MV-4-11 (cell line): ENCODE data around the gene TTC1.
"Not testable (repeated sequence)": the region's sequence is repeated elsewhere in the genome, so short reads cannot be mapped to it uniquely, and the experiment has no call there.

Source experiments
- DNase-seq: peaks from one replicate; lab custom pipeline; 2025; lab: John Stamatoyannopoulos, UW

TTC1 gene

GRCh38 chr5:160008877-160009590 lies at the start of gene TTC1:
TSS of gene TTC1 (plus strand) at chr5:160009139. CDS start at chr5:160010529, 1,390 bp downstream.
- DNase-seq: peak; percentile 99

DNA sequence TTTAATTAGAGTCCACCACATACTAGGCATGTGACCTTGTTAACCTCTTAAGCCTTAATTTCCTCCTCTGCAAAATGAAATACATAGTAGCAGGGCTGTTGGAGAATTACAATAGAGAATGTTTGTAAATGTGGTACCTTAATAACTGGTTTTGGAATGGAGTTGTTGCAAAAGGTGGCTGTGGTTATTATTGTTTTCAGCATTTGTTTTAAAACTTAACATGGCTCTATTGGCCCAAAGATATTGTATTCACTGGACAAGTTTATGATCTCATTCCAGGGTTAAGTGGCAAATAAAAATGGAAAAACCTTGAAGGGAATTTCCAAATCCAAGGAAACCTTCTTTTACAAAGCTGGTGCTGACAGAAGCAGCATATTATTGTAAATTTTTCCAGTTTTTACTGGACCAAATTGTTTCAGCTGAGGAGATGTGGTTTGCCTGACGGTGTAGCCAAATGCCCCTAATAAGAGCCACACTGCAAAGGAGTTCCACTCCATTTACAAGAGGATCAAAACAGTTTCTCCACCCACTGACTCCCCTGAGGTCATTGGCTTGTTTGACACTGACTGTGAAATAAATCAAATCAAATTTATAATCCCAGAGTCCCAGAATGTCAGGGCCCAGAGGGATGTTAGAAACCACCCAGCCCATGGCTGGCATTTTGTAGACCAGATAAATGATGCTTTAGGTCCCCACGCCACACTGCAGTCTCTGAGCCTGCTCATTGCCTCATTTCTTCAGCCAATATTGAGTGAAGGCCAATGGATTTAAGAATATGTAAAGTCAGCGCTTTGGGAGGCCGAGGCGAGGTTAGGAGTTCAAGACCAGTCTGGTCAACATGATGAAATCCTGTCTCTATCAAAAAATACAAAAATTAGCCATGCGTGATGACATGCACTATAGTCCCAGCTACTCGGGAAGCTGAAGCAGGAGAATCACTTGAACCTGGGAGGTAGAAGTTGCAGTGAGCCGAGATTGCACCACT lies 47.5 kb upstream of the TTC1 start:
- no peak for DNase-seq

DNA sequence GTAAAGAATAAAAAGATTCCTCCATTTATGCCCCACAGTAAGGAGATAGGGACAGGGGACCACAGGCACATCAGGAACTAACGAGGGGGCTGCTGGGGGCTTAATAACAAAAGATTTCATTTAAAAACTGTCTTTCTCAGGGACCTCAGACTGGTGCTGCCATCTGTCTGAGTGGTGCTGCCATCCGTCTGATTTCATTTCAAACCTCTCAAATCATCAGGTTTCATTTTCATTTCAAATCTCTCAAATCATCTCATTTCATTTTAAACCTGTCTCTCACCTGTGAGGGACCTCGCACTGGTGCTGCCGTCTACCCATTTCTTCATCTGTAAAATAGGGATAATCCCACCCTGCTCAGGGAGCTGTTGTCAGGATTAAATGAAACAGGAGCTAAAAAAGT lies 46.7 kb upstream of the TTC1 start:
- DNase-seq: no peak

GRCh38 chr5:159963935-159964334 lies 45.0 kb upstream of the TTC1 start:
- DNase-seq: no peak

DNA sequence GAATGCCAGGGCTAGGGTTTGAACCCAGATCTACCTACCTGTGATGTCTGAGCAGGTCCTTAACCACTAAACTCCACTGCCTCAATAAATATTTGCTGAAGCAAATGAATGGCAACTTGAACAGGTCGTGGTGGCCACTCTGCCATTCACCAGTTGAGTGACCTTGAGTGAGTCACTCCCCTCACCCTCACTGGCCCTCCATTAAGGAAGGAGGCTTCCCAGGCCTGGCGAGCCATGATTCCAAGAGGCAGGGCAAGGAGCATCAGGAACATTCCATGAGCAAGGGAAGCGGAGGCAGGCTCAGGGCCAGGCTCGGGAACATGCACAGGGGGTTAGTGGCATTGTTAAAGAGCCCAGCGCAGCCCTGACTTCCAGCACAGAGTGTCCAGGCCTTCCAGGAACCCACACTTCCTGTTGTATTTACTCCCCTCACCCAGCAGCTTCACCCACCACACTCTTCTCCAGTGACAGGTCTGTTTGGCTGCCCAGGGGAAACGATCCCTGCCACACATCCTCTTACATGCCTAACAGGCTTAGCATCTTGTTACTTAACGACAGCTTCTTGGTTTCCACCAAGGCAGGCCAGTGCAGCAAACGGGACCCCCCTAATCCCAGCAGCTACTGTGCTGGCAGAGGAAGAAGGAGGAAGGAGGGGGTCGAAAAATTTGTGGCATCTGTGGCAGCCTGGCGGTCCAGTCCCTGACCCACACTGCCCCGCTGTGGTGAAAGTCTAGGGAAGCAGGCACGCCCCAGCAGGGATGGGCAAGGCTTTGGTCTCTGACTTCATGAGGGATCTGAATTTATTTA lies 43.7 kb upstream of the TTC1 start:
- DNase-seq: peak; percentile 25

DNA sequence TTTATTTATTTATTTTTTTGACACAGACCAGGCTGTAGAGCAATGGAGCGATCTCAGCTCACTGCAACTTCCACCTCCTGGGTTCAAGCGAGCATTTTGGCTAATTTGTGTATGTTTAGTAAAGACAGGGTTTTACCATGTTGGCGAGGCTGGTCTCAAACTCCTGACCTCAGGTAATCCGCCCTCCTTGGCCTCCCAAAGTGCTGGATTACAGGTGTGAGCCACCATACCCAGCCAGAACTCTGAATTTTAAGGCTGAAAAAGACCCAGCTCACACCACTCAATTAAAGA lies 43.2 kb upstream of the TTC1 start:
- not testable (repeated sequence) for DNase-seq

- no peak for DNase-seq
Observed at GRCh38 chr5:159969966-159970365, 39.0 kb upstream of the TTC1 start.

DNA sequence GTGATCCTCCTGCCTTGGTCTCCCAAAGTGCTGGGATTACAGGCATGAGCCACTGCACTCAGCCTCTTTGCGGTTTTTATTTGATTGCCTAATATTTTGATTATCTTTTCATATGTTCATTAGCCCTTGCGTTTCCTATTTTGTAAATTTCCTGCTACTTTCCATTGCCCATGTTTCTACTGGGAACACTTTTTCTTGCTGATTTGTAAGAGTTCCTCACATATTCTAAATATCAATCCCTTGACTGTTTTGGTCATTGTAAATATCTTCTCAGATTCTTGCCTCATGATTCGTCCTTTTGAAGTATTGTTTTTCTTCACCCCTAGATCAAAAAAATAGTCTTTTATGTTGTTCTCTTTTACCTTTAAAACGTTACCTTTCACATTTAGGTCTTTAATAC lies 37.9 kb upstream of the TTC1 start:
- DNase-seq: no peak

DNA sequence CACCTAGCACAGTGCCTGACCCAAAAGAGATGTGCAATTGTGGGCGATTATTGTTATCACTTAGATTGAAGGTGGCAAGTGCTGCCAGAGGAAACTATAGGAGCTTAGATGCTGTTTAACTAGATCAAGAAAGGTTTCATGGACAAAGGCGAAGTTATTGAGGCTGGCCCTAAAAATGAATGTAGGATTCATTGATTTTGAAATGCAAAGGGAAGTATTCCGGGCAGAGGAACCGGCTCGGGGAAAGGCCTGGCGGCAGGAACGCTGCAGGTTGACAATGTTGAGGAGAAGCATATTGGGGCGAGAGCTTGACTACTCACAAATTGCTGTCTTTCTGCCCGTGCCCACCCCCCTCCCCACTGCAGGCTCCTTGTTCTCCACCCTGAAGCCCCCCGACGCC lies 37.4 kb upstream of the TTC1 start:
- DNase-seq: no peak

GRCh38 chr5:159971931-159972461 lies 36.9 kb upstream of the TTC1 start:
- DNase-seq: no peak

GRCh38 chr5:159972538-159973362 lies 36.2 kb upstream of the TTC1 start:
- DNase-seq: no peak

- DNase-seq: peak; percentile 34
Observed at GRCh38 chr5:159975462-159976019, 33.4 kb upstream of the TTC1 start.

DNA sequence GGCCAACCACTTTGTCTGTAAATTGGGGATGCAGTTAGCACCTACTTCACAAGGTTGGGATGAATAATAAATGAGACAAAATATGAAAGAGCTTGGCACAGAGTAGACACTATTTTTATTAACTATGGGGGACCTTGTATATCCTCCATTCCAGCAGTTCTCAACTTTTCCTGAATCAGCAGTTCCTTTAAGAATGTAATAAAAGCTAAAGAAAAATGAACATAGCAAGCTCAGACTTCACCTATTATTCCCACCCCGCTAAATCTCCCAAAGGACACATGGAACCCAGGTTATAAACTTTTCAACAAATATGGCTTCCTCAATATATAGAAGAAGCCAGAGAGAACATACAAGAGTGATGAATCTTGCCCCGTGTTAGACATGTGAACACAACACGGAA lies 32.0 kb upstream of the TTC1 start:
- no peak for DNase-seq

- DNase-seq: no peak
Observed at GRCh38 chr5:159978358-159978757, 30.6 kb upstream of the TTC1 start.

- no peak for DNase-seq
Observed at GRCh38 chr5:159982421-159983173, 26.3 kb upstream of the TTC1 start.

DNA sequence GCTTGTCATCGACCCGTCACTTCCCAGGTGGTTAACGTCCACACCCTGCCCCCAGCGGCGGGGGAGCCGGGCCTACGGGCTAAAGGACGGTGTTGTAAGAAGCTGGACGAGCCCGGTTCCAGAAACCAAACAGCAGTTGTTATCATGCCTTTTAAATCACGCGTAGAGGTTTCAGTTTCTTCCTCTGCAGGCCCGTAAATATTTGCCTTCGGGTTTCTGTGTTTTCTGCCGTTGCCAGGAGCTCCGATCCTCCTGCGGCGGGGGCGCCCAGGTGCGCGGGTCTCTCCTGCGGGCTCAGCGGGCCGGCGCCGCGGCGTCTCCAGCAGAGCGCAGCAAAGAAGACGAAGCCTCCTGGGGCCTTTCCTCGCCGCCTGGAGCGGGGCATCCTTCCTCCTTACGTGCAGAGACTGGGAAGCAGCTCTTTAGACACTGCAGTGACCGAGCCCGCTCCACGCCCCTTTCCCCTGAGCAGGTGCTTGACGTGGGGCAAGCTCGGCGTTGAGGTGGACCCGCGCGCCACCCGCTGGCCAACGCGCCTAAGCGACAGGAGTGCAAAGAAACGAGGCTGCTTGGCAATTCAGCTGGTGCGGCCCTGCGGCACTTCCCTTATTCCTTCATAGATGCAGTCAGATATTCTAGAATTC lies 21.8 kb upstream of the TTC1 start:
- DNase-seq: peak; percentile 65

DNA sequence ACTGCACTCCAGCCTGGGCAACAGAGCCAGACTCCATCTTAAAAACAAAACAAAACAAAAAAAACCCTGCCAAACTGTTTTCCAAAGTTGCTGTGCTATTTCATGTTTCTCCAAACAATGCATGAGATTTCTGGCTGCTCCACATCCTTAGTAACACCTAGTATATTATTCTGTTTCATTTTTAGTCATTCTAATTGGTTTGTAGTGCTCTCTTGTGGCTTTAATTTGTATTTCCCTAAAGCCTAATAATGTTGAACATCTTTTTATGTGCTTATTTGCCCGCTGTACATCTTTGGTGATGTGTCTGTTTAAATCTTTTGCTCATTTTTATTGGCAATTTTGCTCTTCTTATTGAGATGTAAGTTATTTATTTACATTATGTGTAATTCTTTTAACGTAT lies 18.4 kb upstream of the TTC1 start:
- DNase-seq: no peak

DNA sequence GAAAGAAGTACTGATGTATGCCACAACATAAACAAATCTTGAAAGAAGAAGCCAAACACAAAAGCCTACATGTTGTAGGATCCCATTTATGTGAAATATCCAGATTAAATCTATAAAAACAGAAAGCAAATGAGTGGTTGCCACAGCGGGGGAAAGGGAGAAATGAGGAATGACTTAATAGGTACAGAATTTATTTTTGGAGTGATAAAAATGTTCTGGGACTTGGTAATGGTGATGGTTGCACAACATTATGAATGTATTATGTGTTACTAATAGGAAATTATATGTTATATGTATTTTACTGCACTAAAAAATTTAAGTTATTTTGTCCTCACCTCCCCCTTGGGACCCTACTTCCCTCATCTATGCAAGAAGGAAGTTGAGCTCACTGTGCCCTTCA lies 16.4 kb upstream of the TTC1 start:
- DNase-seq: no peak

- no peak for DNase-seq
Observed at GRCh38 chr5:159993194-159993593, 15.7 kb upstream of the TTC1 start.

DNA sequence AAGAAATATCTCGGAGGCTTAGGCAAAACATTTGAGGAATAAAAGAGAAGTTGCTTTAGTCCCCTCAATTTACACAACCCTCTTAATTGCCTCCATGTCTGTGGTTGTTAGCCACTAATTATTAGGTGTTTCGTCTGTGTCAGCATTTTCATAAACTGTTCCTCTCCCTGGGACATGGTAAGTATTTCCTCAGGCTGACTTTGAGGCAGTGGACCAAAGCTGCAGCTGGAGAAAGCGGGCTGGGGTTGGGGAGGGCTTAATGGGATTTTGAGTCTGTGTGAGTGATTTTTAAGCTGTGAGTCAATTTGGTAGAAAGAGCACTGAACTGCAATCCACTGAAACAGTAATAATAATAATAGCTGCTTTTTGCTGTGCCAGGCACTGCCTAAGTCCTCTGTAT lies 13.0 kb upstream of the TTC1 start:
- DNase-seq: no peak
